ENCODE results near the gene APLP2.

APLP2 gene

DNA sequence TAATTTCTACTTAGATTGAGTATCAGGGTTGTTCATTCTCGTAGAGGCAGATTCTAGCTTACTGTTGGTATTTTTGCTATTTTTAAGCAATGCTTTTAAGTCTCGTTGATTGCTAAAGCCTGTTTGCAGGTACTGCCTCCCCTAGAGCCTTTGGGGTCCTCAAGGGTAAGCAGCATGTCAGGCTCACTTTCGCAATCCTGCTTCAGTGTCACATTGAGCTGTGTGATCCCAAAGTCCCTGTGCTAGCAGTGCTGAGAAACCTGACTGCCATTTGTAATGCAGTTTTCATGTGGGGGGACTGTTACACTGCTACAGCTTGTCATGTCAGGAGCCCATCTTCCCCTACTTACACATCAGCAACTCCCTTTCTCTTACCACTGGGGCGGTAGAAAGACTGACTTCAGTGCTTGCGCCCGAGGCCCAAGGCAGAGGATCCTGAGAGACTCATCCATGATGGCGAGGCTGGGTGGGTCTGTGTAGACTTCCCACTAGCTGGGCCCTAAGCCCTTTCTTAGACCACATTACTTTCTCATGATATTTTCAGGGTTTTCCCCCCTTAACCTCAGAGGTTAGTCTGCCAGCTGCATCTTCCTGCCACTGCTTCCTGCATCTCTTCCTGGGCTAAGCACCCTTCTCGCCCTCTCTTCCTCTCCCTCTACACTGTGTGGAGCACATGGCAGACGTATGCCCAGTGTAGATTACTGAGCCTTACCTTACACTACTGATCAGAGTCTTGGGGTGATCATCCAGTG lies 49.1 kb downstream of the APLP2 start:
- peak; percentile 6 for DNase-seq (ENCODE audit: low read depth)

DNA sequence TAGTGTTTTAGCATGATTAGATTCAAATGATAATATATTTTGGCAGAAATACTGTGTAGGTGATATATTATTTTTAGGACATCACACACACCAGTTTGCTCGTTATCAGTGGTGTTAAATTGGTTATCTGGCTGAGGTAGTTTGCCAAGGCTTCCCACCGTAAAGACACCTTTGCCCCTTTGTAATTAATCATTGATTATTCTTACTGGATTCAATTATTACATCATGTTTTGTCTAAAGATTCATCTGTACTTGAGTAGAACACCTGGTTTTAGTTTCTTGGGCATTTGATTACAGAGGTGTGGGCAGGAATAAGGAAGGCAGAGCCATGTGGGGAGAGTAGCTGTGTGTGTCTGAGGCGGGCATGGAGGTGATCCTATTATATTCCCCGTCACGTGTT lies 50.4 kb downstream of the APLP2 start:
- DNase-seq (ENCODE audit: low read depth) = no peak

DNA sequence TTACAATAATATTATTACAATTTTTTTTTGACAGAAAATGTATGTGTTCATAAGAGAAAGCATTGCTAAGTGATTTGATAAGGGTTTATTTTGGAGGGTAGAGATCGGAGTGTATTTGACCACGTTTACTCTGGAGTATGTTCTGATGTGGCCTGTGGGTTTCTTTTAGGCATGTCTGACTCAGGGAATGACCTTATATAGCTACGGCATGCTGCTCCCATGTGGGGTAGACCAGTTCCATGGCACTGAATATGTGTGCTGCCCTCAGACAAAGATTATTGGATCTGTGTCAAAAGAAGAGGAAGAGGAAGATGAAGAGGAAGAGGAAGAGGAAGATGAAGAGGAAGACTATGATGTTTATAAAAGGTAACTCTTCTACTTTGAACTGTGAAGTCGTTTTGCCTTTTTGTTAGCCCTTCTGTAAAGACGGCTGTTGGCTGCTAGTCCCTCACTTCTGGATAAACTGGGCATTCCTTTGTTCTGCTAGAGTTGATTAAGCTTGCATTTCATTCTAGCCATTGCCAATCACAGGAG lies 51.8 kb downstream of the APLP2 start:
- no peak for DNase-seq (ENCODE audit: low read depth)

DNA sequence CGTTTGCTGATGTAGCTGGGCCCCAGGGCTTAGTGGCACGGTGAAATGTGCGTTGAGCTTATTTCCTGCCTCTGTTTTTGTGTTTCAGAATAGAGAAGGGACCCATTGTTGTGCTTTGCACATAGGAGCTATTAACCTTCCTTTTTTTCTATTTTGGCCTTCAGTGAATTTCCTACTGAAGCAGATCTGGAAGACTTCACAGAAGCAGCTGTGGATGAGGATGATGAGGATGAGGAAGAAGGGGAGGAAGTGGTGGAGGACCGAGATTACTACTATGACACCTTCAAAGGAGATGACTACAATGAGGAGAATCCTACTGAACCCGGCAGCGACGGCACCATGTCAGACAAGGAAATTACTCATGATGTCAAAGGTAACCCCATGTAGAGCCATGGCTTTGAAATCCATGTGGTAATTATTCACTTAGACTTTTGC lies 52.5 kb downstream of the APLP2 start:
- peak; percentile 11 for DNase-seq (ENCODE audit: low read depth)

DNA sequence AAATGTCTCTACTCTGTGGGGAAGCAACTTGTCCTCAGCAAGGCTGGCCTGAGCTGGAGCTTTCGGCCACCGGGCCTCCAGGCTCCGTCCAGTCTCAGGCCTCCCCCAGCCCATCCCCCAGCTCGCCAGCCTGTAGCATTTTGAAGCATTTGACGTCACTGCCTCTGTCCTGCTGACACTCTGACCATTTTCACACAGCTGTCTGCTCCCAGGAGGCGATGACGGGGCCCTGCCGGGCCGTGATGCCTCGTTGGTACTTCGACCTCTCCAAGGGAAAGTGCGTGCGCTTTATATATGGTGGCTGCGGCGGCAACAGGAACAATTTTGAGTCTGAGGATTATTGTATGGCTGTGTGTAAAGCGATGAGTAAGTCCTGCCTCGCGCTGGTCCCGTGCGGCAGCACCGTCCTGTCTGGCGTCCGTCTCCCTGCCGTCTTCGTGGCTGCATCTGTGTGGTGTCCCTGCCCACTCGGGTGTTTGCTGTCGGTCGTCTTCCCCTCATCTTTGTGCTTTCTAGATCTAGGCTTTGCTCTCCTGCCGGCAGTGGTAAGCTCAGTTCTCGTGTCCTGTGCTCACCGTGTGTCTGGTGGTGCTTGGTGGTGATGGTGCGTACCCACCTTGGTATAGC lies 53.8 kb downstream of the APLP2 start:
- no peak for DNase-seq (ENCODE audit: low read depth)

DNA sequence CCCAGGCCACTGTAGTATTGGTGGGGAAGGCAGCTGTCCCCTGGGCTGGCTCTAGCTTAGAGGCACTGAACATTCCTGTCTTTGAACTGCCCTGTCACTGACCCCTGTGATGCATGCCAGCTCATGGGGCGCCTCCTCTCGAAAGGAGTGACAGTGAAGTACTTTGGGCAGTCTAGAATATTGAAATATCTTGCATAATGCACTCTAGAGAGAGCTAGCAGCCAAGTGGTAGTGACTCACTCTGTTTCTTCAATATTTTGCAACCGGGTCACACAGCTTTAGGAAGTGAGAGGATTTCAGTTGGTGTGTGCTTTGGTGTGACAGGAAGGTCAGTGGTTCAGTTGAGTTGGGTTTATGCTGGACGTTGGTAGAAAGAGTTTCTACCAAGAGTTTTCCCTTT lies 54.4 kb downstream of the APLP2 start:
- no peak for DNase-seq (ENCODE audit: low read depth)

DNA sequence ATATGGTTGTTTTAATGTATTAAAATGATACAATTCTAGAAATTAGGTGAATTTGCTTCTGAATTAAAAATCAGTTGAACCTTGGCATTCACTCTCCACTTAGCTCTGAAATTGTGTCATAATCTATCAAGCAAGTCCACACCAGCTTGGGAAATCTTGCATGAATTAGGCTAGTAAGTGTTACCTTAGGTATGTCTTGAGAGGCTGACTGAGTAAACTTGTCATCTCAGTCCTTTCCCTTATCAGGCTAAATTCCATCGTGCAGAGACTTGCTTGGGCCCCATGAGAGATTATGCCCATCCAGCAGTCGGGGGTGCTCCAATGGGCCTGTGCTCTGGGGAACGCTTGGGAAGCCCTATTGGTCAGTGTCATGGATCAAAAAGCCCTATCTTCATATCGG lies 55.9 kb downstream of the APLP2 start:
- no peak for DNase-seq (ENCODE audit: low read depth)

DNA sequence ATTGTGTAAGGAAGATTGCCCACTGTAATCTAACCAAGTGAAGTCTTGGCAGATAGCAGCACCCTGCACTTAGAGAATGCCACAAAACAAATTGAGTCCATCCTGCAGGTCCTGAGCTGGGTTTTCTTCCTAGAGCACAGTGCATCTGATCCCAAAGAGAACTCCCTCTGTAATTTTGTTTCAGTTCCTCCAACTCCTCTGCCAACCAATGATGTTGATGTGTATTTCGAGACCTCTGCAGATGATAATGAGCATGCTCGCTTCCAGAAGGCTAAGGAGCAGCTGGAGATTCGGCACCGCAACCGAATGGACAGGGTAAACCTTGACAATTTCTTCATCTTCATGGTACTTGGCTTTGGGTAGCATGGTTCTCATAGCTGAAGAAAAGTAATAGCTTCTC lies 56.8 kb downstream of the APLP2 start:
- no peak for DNase-seq (ENCODE audit: low read depth)

DNA sequence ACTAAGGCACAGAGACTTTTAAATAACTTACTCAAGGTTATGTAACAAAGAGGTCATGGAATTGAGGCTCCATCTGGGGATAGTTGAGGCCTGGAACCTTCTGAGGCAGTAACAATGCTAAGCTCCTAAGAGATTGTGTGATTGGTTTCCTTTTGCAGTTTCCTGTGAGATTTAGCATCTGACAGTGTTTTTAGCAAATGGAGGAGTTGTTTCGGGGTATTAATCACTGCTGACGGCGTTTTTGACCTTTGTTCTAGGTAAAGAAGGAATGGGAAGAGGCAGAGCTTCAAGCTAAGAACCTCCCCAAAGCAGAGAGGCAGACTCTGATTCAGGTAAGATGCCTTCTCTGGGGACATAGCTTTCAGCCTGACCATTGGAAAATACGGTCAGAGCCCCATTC lies 57.8 kb downstream of the APLP2 start:
- DNase-seq (ENCODE audit: low read depth) = no peak

DNA sequence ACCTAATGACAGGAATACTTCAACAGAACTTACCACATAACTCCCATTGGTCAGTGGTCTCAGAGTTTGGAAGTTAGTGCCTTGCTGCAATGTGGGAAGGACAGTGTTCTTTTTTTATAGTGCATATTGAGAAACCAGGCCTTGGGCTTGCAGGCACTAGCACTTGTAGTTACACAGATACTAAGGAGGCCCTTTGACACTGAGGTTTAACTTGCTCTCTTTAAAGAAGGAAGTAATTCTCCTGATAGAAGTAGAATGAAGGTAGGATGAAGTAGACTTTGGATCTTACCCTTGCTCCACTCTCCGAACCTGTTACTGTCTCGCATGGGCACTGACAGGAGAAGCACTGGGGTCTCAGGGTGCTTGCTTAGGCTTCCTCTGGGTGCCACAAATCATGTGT lies 58.9 kb downstream of the APLP2 start:
- DNase-seq (ENCODE audit: low read depth) = no peak

DNA sequence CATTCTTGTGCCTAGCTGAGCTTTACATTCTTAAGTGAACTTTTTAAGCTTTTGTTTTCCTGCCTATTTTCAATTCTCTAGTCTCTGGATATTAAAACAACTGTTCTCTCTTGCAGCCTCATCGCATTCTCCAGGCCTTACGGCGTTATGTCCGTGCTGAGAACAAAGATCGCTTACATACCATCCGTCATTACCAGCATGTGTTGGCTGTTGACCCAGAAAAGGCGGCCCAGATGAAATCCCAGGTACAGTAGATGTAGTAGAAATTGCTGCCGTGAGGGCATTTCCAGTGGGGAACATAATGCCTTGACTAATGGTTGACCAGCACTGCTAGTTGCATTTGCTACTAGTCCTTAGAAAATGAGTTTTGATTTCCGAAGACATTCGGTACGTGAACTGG lies 60.2 kb downstream of the APLP2 start:
- no peak for DNase-seq (ENCODE audit: low read depth)

DNA sequence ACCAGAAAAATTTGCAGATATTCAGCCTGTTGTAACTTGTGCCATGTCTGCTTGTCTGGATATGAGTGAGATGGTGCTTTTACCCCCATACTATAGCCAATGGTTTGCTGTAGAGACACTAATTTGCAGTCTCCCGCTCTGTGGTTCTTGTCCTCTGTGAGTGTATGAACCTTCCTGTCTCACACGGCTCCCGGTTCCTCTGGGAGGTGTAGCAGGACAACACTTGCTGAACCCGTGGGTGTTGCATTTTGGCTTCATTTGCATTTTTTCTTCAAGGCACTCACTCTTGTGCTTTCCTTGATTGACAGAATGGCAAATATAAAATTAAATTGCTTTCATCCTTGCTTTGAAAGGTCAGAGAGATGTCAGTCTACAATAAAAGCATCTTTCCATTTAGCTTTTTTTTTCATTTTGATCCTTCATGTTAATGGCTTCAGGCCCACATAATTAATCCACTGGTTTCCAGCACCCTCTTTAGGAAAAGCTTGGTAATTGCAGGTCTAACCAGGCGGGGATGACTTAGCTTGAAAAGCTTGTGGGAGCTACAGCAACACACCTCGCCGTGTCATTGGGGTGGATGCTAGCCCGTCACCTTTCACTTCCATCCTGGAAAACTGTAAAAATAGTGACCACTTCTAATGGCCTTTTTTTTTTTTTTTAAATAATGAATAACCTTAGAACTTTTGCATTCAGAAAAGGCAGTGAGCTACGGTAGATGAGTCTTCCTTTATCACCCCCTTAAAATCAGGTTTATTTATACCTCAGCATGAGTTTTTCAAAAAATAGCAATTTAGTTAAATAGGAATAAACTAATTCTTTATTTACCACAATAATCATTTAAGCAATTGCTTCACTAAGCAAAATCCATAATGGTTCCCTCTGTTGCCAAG lies 62.5 kb downstream of the APLP2 start:
- peak; percentile 38 for DNase-seq (ENCODE audit: low read depth)

DNA sequence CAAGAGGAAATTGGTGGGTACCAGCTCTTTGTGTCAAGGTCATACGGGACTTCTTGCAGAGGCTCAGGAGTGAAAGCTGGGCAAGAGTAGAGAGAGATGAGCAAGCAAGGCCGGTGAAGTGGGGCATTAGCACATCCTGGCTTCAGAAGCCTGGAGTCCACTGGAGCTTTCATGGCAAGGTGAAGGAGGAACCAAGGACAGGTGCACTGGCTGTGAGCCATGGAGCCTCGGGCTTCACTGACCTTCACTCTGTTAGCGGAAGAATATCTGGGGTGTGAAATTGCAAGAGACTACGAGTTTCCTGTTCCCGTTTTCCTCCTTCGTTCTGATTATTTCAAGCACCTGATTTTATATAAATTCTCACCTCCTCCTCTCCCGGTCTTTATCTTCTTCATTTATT lies 64.0 kb downstream of the APLP2 start:
- DNase-seq (ENCODE audit: low read depth) = no peak

DNA sequence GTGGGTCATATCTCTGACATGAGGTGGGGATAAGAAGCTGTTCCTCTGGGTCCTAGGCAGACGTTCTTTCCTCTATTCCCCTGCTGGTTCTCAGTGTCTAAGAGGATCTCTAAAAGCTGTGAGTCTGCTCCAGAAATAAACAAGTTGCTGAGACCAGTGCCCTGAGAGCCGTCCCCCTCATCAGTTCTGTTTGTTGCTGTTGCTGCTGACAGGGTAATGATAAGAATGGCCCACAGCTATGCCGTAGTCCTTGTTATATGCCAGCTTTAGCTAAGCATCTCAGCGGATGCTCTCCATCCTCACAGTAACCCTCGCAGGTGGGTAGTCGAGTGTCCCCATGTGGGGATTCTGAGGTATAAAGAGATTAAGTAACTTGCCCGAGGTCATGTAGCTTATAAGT lies 66.4 kb downstream of the APLP2 start:
- DNase-seq (ENCODE audit: low read depth) = no peak

DNA sequence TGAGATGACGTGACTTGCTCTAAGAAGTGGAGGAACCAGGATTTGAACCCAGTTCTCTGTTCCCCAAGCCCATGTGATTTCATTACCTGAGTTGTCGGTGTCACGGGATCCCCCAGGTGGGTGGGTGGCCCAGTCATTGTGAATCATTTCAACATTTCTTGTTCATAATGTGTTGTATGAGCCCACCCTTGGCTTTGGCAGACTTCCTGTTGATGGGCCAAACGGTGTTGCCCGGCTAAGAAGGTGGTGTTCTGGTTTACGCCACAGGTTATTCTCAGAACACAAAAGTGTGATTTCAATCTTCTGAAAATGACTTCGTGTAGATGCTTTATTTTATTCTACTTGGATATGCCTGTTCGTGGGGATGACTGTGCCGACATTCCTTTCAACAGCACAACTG lies 68.3 kb downstream of the APLP2 start:
- DNase-seq (ENCODE audit: low read depth) = no peak

DNA sequence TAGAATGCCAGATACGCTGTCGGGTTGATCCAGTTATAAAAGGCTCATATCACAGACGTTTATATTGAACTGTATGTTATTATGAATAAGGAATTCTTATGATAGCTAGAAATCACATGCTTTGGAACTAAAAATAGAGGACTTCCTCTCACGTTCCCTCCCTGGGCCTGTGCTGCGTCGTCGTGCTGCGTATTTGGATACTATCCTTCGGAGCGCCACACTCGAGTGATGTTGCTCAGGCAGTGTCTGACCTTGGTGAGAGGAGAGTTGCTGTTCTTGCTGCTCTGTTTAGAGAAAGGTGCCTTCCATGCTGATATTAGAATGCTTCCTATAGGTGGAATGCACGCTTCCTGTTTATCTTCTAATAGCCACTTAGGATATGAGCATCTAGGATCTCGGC lies 69.7 kb downstream of the APLP2 start:
- no peak for DNase-seq (ENCODE audit: low read depth)

DNA sequence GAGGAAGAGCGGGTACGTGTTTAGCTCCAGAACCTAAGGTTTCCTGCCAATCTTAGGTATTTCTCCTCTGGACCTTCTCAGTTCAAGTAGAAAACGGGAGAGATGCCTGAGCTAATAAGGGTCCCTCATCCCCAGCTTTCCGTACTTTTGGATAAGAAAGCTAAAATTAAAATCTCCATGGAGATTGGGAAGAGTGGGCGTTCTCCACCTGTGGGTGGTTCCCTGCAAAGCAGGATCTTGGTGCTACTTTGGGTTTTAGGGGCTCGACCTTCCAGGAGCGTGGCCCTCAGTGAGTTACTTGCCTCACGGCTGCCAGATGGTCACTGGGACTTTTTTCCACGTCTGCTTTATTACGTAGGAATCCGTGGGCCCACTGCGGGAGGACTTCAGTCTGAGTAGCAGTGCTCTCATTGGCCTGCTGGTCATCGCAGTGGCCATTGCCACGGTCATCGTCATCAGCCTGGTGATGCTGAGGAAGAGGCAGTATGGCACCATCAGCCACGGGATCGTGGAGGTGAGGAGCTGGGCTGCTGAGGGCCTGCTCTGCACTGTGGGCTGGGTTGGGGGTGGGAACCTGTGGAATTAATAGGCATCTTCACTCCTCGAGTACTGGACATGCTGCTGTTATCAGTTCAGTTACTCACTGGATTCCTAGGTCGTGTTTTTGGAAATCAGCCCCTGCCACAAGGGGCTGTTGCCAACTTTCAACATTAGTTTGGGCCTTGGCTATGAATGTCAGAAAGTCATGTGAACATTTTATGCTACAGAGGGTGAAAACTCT lies 72.1 kb downstream of the APLP2 start:
- no peak for DNase-seq (ENCODE audit: low read depth)

DNA sequence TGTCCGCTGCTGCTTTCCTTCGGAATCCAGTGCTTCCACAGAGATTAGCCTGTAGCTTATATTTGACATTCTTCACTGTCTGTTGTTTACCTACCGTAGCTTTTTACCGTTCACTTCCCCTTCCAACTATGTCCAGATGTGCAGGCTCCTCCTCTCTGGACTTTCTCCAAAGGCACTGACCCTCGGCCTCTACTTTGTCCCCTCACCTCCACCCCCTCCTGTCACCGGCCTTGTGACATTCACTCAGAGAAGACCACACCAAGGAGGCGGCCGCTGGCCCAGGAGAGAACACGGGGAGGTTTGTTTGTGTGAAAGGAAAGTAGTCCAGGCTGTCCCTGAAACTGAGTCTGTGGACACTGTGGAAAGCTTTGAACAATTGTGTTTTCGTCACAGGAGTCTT lies 74.4 kb downstream of the APLP2 start:
- no peak for DNase-seq (ENCODE audit: low read depth)

DNA sequence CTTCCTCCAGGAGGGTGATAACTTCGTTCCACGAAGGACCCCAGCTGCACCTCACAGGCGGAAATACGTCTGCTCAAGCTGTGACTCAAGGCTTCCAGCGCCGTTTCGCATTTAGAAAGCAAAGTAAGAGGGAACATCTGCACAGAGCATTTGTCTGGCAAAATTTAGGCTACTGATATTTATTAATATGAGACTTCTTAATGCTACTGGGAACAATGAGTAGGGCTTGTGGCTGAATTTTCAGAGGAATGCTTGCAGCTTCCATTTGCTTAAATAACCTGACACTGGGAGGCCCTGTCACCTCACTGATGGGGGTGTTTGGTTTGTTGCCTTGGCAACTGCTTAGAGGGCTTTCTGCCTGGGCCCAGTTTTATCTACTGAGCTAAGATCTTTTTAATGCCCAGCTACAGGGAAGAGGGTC lies 75.2 kb downstream of the APLP2 start:
- DNase-seq (ENCODE audit: low read depth) = no peak

DNA sequence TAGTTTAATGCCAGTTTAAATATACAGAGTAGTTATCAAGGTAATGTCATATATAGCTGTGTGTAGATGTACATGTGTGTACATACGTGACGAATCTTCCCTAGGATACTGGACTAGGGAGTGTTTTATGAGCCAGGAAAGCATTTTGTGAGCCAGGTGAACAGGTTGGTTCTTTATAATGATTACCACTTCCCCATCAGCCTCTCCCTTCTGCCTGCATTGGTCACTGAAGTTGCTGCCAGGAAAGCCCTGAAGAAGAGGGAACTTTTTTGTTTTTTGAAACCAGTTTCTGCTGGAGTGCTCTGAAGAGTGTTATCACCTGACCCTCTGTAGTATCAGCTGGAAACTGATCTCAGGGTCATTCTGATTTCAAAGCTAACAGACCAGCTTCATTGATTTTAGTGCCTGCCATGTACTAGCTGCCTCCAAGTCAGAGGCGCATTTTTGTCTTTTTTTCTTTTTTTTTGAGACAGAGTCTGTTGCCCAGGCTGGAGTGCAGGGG lies 75.7 kb downstream of the APLP2 start:
- no peak for DNase-seq (ENCODE audit: low read depth)

DNA sequence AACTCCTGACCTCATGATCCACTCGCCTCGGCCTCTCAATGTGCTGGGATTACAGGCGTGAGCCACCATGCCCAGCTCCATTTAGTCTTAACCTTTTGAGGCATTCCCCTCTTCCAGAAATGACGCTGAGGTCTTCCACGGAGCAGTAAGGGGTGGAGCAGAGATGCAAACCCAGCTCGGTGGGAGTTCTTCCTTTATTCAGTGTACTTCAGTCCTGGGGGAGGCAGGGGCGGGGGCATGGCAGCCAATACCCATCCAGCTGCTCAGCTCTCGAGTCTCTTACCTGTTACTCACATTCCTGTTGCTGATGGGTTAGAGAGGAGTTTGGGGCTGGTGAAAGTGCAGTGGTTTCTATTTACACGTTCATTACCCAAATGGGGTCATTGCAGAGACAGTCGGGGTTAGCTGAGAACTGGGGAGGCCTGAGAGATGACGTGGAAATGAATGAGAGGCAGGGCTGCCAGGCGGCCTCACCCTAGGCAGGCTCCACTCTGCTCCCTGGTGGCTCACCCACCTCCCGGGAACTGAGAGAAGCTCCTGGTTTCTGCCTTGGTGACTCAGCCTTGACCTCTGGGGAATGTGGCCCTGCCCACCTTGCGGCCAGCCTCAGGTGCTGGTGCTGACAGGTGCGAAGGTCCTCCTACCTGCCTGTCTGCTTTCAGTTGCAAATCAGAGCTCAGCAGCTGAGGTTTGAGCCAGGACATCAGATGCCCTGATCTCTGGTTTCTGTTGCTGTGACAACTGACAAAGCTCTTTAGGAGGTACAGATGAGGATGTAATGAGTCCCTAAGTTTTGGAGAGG lies 76.5 kb downstream of the APLP2 start:
- no peak for DNase-seq (ENCODE audit: low read depth)

Measured in activated T-cell treated with anti-CD3 and anti-CD28 coated beads for 24 hours (primary cell).